ENCODE results near the gene CFAP161. TPM values are rescaled to one million over a fixed set of nuclear protein-coding genes. Genes with fewer than 3 reads are reported as not detected.

CFAP161 gene
- polyA plus RNA-seq, 2 donors: 0.02 to 0.18 TPM

DNA sequence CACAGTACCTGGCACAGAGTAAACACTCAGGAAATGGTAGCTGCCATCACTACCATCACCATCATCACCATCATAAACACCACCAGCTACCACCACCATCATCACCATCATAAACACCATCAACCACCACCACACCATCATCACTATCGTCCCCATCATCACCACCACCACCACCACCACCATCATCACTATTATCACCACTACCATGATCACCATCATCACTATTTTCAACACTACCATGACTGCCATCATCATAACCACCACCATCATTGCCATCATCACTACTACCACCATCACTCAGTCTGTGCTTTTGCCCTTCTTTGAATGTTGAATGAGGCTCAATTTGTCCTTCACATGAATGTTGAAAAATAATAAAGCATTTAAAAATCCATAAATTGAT lies 41.4 kb downstream of the CFAP161 start:
- no peaks in the 10 kb centered on the region for H3K9me3 ChIP-seq (ENCODE audit: control insufficient read depth in 2 of 2, insufficient read depth in 1 of 2, low read depth in 1 of 2, low read length in 1 of 2)
- H3K27me3 ChIP-seq (ENCODE audit: control insufficient read depth in 1 of 2, insufficient read depth in 2 of 2, low read length in 2 of 2): no peaks in the 10 kb centered on the region
- no peak overlapping the region for H3K27ac ChIP-seq (ENCODE audit: low read depth in 2 of 2, low read length in 1 of 2)
- no peaks in the 10 kb centered on the region for H3K36me3 ChIP-seq (ENCODE audit: control insufficient read depth in 2 of 2, insufficient read depth in 2 of 2, low read length in 1 of 2)
- WGBS, 2 donors: 43 to 74% methylated on average over 1 of the region's 1 CpG
- H3K4me3 ChIP-seq (ENCODE audit: low read depth in 1 of 2, low read length in 2 of 2): no peak overlapping the region
- H3K4me1 ChIP-seq (ENCODE audit: control insufficient read depth in 2 of 2, insufficient read depth in 2 of 2, low read length in 1 of 2): peaks cover 0 to 5% of the 10 kb centered on the region in 2 donors

DNA sequence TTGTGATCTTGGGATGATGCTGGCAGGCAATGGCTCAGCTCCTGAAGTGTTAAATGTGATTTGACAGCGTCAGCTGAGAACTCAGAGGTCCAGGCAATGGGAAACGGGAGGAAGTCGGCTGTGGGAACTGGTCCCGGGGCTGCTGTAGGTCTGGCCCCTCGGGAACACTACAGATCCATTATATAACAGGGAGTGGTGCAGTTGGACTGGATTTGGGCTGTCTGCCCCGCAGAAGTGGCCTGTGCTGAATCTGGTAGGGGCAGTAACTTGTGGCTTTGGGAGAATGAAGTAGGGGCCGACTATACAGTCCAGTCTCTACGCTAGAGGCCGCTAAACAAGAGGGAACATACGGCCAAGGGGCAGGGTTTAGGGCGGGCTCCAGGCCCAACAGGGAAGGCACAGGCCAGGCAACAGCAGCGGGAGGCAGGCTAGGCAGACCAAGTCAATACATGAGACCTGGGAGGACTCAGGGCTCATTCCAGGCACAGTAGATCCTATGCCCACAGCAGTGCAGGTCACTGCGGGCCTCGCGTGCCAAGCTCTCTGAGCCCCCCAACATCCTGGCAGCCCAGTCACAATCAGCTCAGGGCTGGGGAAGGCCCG lies 42.3 kb downstream of the CFAP161 start:
- no peak overlapping the region for H3K4me3 ChIP-seq (ENCODE audit: low read depth in 1 of 2, low read length in 2 of 2)
- no peaks in the 10 kb centered on the region for H3K36me3 ChIP-seq (ENCODE audit: control insufficient read depth in 2 of 2, insufficient read depth in 2 of 2, low read length in 1 of 2)
- no peaks in the 10 kb centered on the region for H3K27me3 ChIP-seq (ENCODE audit: control insufficient read depth in 1 of 2, insufficient read depth in 2 of 2, low read length in 2 of 2)
- H3K27ac ChIP-seq (ENCODE audit: low read depth in 2 of 2, low read length in 1 of 2): peak overlapping the region in 1 of 2 donors; percentile 21
- peaks cover 0 to 5% of the 10 kb centered on the region in 2 donors for H3K4me1 ChIP-seq (ENCODE audit: control insufficient read depth in 2 of 2, insufficient read depth in 2 of 2, low read length in 1 of 2)
- WGBS, 2 donors: 76% methylated on average over 16 of the region's 16 CpGs
- no peaks in the 10 kb centered on the region for H3K9me3 ChIP-seq (ENCODE audit: control insufficient read depth in 2 of 2, insufficient read depth in 1 of 2, low read depth in 1 of 2, low read length in 1 of 2)

DNA sequence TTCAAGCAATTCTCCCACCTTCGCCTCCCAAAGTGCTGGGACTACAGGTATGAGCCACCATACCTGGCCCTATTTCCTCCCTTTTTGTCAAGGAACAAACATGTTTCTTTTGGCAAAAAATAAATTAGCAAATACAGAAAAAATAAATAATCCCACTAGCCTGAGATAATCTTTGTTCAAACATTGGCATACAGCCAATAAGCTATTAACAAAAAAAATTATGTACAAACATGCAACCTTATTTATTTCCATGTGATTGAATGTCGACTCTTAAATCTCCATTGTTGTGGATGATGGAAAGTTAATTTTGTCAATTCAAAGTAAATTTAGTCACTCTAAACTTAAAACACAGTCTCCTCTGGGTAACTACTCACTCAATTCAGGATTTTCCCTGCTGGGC lies 44.3 kb downstream of the CFAP161 start:
- no peak overlapping the region for H3K27ac ChIP-seq (ENCODE audit: low read depth in 2 of 2, low read length in 1 of 2)
- H3K36me3 ChIP-seq (ENCODE audit: control insufficient read depth in 2 of 2, insufficient read depth in 2 of 2, low read length in 1 of 2): no peaks in the 10 kb centered on the region
- H3K4me3 ChIP-seq (ENCODE audit: low read depth in 1 of 2, low read length in 2 of 2): no peak overlapping the region
- no peaks in the 10 kb centered on the region for H3K27me3 ChIP-seq (ENCODE audit: control insufficient read depth in 1 of 2, insufficient read depth in 2 of 2, low read length in 2 of 2)
- no peaks in the 10 kb centered on the region for H3K9me3 ChIP-seq (ENCODE audit: control insufficient read depth in 2 of 2, insufficient read depth in 1 of 2, low read depth in 1 of 2, low read length in 1 of 2)
- peaks cover 0 to 8% of the 10 kb centered on the region in 2 donors for H3K4me1 ChIP-seq (ENCODE audit: control insufficient read depth in 2 of 2, insufficient read depth in 2 of 2, low read length in 1 of 2)
- WGBS, 2 donors: 61 to 68% methylated on average over 2 of the region's 2 CpGs

DNA sequence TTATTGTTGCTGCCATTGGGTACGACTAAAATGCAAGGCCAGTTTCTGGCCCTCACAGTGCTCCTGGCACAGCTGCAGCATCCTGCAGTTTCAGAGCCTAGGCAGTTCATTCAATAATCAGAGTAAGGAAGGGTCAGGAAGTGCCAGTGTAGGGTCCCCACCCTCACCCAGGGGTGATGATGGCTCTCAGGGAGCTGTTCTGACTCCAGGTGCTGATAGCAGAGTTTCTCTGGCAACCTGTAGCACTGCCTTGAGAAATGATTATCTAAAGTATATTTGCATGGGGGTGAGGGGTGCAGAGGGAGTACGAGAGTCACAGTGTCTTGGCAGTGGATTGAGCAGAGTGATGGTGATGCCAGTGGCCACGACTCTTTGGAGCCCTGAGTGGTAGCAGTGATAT lies 47.1 kb downstream of the CFAP161 start:
- Histone ChIP-seq H3K4me3 (ENCODE audit: low read depth in 1 of 2, low read length in 2 of 2) (no peak overlapping the region), H3K27ac (ENCODE audit: low read depth in 2 of 2, low read length in 1 of 2) (no peak overlapping the region), H3K4me1 (ENCODE audit: control insufficient read depth in 2 of 2, insufficient read depth in 2 of 2, low read length in 1 of 2) (peaks cover 0 to 6% of the 10 kb centered on the region in 2 donors), H3K9me3 (ENCODE audit: control insufficient read depth in 2 of 2, insufficient read depth in 1 of 2, low read depth in 1 of 2, low read length in 1 of 2) (no peaks in the 10 kb centered on the region), H3K27me3 (ENCODE audit: control insufficient read depth in 1 of 2, insufficient read depth in 2 of 2, low read length in 2 of 2) (no peaks in the 10 kb centered on the region), H3K36me3 (ENCODE audit: control insufficient read depth in 2 of 2, insufficient read depth in 2 of 2, low read length in 1 of 2) (no peaks in the 10 kb centered on the region)
- 61 to 74% methylated on average over 3 of the region's 3 CpGs for WGBS, 2 donors

DNA sequence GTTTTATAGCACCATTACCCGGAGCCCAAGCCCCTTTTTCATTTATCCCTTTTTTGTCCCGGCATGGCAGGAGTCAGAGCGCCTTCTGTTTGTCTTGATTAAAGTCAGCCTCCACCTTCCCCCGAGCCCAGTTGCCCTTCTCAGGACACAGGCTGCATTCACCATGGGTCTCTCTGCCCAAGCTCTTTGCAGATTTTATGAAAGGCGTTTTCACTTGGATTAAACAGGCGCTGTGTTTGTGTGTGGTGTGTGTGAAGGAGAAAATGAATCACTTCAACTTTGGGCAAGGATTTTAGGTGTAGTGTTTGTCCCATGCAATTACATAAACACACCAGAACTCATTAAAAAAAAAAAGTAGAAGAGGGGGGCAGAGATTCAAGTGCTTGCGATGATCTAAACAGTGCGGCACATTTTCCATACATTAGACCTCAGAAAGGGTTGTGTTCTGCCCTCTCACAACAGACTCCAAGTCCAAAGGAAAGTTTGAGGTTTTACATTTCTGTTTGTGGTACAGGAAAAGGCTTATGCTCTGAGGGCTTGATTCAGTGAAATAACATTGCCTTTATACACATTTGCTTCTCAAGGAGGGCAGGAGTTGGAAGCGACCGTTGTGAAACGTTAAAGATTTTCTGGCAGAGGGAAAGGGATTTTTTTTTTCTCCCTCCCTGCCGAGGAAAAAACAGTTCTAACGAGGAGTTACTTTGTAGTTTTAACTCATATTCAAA lies 48.1 kb downstream of the CFAP161 start:
- H3K4me3 ChIP-seq (ENCODE audit: low read depth in 1 of 2, low read length in 2 of 2): no peak overlapping the region

DNA sequence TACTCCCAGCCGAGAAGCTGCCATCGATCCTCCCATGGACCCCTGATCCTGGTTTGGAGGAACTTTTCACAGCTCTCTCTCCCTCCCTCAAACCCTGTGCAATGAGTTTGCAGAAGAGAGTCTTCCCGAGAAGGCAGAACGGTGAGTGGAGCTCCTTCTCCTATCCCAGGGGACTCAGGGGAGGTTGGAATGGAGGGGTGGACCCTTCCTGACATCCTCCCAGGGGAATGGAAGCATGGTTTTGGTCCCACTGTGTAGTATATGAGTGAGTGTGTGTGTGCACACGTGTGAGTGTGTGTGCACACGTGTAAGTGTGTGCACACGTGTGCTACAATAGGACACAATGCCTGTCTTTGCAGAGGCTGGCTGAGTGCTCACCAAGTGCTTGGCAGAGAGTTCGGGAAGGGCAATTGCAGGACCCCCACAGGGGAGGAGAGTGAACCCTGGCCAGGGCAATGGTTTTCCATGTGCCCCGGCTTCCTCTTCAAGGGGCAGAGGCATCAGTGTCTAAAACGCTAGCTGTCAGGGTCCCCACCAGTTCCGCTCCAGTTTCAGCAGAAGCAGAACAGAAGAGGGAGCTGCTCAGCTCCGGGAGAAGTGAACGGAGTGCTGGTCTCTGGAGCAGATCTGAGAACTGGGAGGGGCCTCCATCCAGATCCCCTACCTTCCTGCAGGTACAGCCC lies 48.8 kb downstream of the CFAP161 start:
- WGBS, 2 donors: 44 to 46% methylated on average over 13 of the region's 13 CpGs
- Histone ChIP-seq H3K4me1 (ENCODE audit: control insufficient read depth in 2 of 2, insufficient read depth in 2 of 2, low read length in 1 of 2) (peaks cover 0 to 4% of the 10 kb centered on the region in 2 donors), H3K4me3 (ENCODE audit: low read depth in 1 of 2, low read length in 2 of 2) (peak overlapping the region in 1 of 2 donors; percentile 14), H3K27ac (ENCODE audit: low read depth in 2 of 2, low read length in 1 of 2) (peak overlapping the region; percentile 23 to 38), H3K27me3 (ENCODE audit: control insufficient read depth in 1 of 2, insufficient read depth in 2 of 2, low read length in 2 of 2) (no peaks in the 10 kb centered on the region), H3K9me3 (ENCODE audit: control insufficient read depth in 2 of 2, insufficient read depth in 1 of 2, low read depth in 1 of 2, low read length in 1 of 2) (no peaks in the 10 kb centered on the region), H3K36me3 (ENCODE audit: control insufficient read depth in 2 of 2, insufficient read depth in 2 of 2, low read length in 1 of 2) (no peaks in the 10 kb centered on the region)

More for the DNA sequence above, 48.1 kb downstream of the CFAP161 start:
- H3K4me1 ChIP-seq (ENCODE audit: control insufficient read depth in 2 of 2, insufficient read depth in 2 of 2, low read length in 1 of 2): peaks cover 0 to 4% of the 10 kb centered on the region in 2 donors
- H3K27ac ChIP-seq (ENCODE audit: low read depth in 2 of 2, low read length in 1 of 2): peak overlapping the region in 1 of 2 donors; percentile 38
- no peaks in the 10 kb centered on the region for H3K9me3 ChIP-seq (ENCODE audit: control insufficient read depth in 2 of 2, insufficient read depth in 1 of 2, low read depth in 1 of 2, low read length in 1 of 2)
- H3K36me3 ChIP-seq (ENCODE audit: control insufficient read depth in 2 of 2, insufficient read depth in 2 of 2, low read length in 1 of 2): no peaks in the 10 kb centered on the region
- no peaks in the 10 kb centered on the region for H3K27me3 ChIP-seq (ENCODE audit: control insufficient read depth in 1 of 2, insufficient read depth in 2 of 2, low read length in 2 of 2)
- 46 to 50% methylated on average over 13 of the region's 13 CpGs for WGBS, 2 donors

DNA sequence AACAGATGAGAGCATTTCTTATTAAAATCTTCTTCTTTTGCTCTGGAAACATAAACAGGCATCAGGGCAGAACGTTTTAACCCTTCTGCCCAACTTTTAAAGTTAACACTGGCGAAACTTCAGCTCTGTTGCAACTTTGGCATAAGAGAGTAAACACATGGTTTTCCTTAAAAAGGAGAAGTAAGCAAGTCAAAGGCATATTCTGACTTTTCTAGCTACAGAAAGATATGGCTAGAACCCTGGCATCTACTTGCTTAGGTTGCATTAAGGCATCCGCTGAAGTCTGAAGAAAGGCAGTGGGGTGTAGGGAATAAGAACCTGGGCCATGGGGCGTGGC lies 49.3 kb downstream of the CFAP161 start:
- 66 to 68% methylated on average over 4 of the region's 4 CpGs for WGBS, 2 donors
- peaks cover 0 to 4% of the 10 kb centered on the region in 2 donors for H3K4me1 ChIP-seq (ENCODE audit: control insufficient read depth in 2 of 2, insufficient read depth in 2 of 2, low read length in 1 of 2)
- no peaks in the 10 kb centered on the region for H3K9me3 ChIP-seq (ENCODE audit: control insufficient read depth in 2 of 2, insufficient read depth in 1 of 2, low read depth in 1 of 2, low read length in 1 of 2)
- peak overlapping the region in 1 of 2 donors; percentile 38 for H3K27ac ChIP-seq (ENCODE audit: low read depth in 2 of 2, low read length in 1 of 2)
- no peak overlapping the region for H3K4me3 ChIP-seq (ENCODE audit: low read depth in 1 of 2, low read length in 2 of 2)
- no peaks in the 10 kb centered on the region for H3K36me3 ChIP-seq (ENCODE audit: control insufficient read depth in 2 of 2, insufficient read depth in 2 of 2, low read length in 1 of 2)
- H3K27me3 ChIP-seq (ENCODE audit: control insufficient read depth in 1 of 2, insufficient read depth in 2 of 2, low read length in 2 of 2): no peaks in the 10 kb centered on the region

DNA sequence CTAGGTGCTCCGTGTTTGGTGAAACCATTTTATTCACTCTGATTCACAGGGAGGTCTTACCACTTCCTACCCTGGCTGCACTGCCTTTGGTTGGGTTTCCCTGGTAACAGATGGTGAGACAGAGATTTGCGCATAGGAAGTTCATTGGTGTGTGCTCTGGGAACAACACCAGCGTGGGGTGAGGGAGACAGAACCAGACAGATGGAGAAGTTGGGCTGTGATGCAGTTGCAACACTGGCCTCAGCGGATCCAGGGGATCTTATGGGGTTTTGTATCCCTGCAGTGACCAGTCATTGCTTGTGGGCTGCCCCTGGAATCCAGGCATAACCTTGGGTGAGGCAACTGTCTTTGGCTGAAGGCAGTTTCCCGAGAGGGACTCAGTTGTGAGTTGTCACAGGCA lies 50.1 kb downstream of the CFAP161 start:
- Histone ChIP-seq H3K4me3 (ENCODE audit: low read depth in 1 of 2, low read length in 2 of 2) (no peak overlapping the region), H3K4me1 (ENCODE audit: control insufficient read depth in 2 of 2, insufficient read depth in 2 of 2, low read length in 1 of 2) (peaks cover 0 to 4% of the 10 kb centered on the region in 2 donors), H3K27me3 (ENCODE audit: control insufficient read depth in 1 of 2, insufficient read depth in 2 of 2, low read length in 2 of 2) (no peaks in the 10 kb centered on the region), H3K9me3 (ENCODE audit: control insufficient read depth in 2 of 2, insufficient read depth in 1 of 2, low read depth in 1 of 2, low read length in 1 of 2) (no peaks in the 10 kb centered on the region), H3K27ac (ENCODE audit: low read depth in 2 of 2, low read length in 1 of 2) (peak overlapping the region in 1 of 2 donors; percentile 1), H3K36me3 (ENCODE audit: control insufficient read depth in 2 of 2, insufficient read depth in 2 of 2, low read length in 1 of 2) (no peaks in the 10 kb centered on the region)
- WGBS, 2 donors: 71% methylated on average over 5 of the region's 5 CpGs

DNA sequence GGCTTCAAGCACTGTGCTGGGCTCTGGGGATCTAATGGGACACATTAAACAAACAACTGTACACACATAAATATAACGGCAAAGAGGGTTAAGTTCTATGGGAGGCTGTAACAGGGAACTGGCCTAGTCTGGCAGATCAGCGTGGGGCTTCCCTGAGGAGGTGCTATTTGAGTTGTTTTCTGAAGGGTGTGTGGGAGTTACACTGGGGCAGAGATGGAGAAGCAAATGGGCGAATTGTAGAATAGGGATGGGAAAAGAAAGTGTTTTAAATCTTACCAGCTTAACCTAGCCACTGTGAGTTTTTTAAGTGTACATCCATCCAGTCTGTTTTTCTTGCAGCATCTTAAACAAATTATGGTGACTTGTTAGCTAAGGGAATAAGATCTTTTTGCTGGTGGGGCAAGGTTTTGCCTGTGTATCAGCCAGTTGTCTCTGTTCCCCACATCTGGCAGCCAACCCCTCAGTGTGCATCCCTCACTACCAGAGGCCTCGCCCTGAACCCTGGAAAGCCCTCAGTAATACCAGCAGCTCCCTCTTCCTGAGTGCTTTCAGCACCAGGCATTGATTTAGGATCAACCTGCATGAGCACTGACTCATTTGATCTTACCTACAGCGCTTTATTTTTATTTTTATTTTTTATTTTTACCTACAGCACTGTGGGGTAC lies 51.7 kb downstream of the CFAP161 start:
- 80 to 82% methylated on average over 5 of the region's 5 CpGs for WGBS, 2 donors
- Histone ChIP-seq H3K4me1 (ENCODE audit: control insufficient read depth in 2 of 2, insufficient read depth in 2 of 2, low read length in 1 of 2) (peaks cover 0 to 8% of the 10 kb centered on the region in 2 donors), H3K9me3 (ENCODE audit: control insufficient read depth in 2 of 2, insufficient read depth in 1 of 2, low read depth in 1 of 2, low read length in 1 of 2) (no peaks in the 10 kb centered on the region), H3K27ac (ENCODE audit: low read depth in 2 of 2, low read length in 1 of 2) (no peak overlapping the region), H3K36me3 (ENCODE audit: control insufficient read depth in 2 of 2, insufficient read depth in 2 of 2, low read length in 1 of 2) (no peaks in the 10 kb centered on the region), H3K27me3 (ENCODE audit: control insufficient read depth in 1 of 2, insufficient read depth in 2 of 2, low read length in 2 of 2) (no peaks in the 10 kb centered on the region), H3K4me3 (ENCODE audit: low read depth in 1 of 2, low read length in 2 of 2) (no peak overlapping the region)
